NCI-H526 (cell line): ENCODE data around the gene RTL10.
"Not testable (repeated sequence)": the region's sequence is repeated elsewhere in the genome, so short reads cannot be mapped to it uniquely, and the experiment has no call there.

ENCODE experiments used
- DNase-seq, 2 experiments: peaks; one replicate each; lab custom pipeline; 2025; lab: John Stamatoyannopoulos, UW

The RTL10 gene

DNA sequence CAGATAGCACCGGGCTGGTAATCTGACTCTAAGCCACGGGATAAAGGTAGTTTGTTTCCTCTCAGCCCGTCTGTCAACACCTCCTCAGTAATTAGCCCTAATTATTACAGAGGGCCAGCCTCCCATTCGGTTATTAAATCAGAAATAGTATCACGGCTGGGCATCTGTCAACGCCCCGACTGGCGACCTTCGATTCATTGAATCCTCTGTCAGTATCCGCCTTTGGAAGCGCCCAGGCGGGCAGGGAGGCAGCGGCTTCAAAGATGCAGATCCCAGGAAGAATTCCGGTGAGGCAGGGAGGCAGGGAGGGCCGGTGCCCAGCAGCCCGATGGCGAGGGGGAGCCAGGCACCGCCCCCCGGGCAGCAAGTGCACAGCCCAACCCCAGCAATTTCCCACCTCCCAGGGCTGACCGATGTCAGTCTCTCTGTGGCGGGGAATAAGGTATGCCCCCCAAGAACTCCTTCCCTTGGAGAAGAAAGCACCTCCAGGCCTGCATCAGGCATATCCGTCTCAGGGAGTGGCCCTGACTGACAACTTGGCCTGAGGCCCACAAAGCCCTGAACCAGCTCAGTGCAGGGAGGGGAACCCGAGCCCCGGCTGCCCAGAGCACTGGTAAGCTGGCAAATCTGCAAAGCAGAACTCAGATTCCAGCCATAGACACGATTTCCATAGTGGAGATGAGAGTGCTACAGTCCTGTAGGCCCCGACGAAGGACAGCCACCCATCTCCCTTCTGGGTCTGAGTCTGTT lies 11.4 kb downstream of the RTL10 start:
- DNase-seq, result no peak

DNA sequence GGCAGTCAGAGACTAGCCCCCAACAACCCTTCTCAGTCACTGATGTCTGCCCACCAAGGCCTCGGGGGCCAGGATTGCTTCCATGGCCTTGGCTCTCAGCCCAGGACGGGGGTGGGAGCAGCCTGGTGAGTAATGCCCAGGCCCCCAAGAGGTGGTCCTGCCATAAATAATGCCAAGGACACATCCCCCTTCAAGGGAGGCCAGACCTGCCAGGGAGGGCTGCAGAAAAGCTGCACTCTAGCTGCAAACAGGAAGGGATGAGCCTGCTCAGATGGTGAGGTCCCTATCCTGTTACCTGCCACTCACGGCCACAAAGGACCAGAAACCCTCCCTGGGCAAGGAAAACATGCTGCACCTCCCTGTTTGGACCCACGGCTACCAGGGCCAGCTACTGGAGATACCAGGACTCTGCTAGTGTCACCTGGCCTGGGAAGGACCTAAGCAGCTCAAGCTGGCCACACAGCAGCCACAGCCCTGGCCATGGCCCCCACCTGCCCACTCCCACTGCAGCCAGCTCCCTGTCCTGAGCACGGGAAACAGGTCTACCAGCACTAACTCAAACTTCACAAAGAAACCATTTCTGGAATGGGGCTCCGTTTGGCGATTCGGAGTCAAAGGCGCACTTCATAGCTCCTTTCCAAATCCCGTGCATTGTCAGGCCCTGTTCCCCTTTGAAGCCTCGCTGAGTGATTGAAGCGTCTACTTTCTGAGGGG lies 12.1 kb downstream of the RTL10 start:
- DNase-seq, result no peak

DNA sequence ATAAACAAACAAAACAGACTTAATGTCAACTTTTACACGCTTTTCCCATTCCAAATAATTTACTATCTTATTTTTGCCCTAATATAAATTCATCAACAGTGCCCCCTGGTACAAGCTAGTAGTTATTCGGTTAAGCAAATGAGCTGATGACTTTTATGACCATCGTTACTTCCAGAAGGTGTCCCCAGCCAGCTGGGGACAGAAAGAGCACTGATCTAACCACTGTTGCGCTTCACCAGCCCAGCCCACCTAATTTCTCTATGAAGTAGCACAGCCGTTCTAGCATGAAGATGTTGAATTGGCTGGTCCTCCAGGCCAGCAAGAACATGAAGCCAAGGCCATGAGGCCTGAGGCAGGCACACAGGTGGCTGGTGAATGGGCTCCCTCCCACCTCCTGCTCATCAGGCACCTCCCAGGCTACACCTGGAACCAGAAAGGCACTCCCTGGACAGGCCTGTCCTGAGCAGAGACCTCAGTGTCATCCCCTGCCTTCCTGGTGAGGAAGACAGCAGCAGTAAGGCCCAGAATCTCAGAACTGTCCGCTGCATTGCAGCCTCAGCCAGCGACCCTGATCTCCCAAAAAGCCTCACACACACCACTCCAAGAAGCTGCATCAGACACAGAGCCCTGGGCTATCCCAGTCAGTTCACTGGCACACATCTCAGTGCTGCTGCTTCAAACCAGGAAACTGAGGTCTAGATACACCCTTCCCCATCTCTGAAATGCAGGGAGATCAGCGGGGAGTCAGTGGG lies 12.9 kb downstream of the RTL10 start:
- peak; percentile 15 to 72 for DNase-seq

DNA sequence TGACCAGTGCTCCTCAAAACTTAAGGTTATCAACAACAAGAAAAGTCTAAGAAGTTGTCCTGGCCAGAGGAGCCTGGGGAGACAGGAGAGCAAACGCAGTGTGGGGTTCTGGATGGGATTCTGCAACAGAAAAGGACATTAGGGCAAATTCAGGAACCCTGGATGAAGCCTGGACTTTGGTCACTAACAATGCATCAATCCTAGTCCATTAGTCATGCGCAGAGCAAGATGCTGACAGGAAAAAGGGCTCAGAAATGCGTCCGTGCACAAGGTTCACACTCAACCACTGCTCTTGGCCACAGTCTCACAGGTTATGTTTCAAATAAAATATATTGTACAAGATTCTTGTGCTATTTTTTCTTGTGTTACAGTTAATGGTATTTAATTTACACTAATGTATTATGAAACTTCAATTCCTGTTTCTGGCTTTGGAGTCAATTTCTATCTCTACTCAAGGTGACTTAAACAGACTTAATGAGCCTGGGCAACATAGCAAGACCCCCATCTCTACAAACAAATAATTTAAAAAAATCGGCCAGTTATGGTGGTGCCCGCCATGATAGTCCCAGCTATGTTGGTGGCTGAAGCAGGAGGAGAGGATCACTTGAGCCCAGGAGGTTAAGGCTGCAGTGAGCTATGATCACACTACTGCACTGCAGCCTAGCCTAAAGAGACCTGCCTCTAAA lies 13.6 kb downstream of the RTL10 start:
- DNase-seq, result no peak

DNA sequence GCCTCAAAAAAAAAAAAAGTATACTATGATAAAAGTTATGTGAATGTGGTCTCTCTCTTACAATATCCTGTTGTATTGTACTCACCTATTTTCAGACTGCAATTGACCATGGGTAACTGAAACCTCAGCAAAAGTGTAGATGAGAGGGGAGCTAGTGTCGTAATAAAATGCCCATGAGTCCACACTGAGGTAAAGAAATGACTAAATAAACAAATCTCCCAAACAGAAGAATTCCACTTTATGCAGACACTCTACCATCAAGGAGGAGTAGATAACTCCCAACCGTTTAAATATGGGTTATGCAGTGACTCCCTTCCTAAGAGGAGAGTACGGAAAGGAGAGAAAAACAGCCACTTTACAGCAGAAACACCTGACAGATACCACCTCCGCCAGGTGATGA lies 14.6 kb downstream of the RTL10 start:
- DNase-seq, result no peak

DNA sequence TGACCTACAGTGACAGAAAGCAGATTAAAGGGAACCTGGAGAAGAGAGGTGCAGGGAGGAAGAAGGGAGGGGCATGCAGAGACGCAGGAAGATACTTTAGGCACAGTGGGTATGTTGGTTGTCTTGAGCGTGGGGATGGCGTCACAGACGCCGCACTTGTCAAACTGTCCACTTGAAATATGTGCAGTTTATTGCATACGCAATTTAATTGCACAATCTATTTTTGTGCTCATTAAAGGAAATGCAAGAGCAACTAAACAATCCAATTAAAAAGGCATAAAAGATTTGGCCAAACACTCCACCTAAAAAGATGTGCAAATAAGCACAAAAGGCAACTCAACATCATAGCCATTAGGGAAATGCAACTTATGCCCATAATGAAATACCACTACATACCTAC lies 16.8 kb downstream of the RTL10 start:
- DNase-seq, result no peak

DNA sequence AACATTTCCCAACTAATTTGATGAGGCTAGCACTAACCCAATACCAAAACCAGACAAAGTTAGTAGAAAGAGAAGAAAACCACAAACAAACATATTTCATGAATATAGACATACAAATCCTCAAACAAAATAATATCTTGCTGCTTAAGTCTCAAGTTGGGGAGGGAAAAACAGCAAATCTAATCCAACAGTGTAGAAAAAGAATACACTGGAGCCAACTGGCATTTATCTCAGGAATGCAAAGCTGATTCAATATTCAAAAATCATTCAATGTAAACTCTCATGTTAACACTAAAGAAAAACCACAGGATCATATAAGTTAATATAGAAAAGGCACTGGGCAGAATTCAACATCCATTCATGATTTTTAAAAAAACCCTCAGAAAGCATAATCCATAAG lies 18.2 kb downstream of the RTL10 start:
- DNase-seq, result no peak

DNA sequence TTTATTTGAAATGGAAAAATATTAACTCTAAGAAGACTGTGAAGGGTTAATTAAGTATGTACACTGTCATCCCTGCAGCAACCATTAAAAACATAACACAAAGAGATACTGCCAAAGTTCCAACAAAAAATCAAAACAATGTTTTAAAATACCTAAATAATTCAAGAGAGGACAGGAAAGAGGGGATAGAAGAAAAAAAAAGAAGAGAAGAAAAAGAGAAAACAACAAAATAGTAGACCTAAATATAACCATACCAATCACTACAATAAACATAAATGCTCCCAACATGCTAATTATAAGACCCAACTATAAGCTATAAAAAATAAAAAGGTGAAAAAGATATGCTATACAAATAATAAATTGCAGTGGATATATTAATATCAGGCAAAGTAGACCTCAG lies 20.1 kb downstream of the RTL10 start:
- DNase-seq, result no peak

DNA sequence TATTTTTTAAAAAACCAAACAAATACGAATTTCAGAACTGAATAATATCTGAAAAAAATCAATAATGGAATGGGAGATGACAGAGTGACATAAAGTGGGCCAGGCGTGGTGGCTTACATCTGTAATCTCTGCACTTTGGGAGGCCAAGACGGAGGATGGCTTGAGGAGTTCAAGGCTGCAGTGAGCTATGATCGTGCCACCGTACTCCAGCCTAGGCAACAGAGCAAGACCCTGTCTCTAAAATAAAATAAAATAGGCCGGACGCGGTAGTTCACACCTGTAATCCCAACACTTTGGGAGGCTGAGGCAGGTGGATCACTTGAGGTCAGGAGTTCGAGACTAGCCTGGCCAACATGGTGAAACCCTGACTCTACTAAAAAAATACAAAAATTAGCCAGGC lies 21.3 kb downstream of the RTL10 start:
- not testable (repeated sequence) for DNase-seq

DNA sequence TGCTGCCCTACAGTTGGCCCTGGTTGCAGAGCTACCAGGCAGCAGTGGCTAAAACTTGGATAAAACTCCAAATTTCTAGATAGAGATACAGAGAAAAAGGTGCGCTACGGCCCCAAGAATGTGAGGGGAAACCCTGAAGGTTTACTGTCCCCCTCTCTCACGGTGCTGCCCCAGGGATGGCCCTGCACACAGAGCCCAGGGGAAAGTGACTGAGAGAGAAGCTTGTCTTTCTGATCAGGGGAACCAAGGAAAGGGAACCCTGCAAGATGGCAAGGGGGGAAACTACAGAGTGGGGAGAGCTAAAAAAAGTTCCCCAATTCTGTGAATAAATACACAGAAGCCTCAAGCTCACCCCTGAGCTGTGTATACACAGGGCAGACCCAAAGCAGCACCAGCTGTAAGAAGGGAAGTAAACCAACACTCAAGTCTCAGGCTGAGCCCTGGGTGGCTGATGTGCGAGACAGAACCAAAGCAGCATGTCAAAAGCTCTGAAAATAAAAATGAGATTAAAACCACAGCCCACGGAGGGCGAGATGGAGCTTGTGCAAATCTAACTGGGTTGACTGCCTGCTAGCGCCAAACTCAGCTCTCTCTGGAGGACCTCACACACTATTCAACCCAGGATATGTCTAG lies 22.1 kb downstream of the RTL10 start:
- DNase-seq, result no peak

DNA sequence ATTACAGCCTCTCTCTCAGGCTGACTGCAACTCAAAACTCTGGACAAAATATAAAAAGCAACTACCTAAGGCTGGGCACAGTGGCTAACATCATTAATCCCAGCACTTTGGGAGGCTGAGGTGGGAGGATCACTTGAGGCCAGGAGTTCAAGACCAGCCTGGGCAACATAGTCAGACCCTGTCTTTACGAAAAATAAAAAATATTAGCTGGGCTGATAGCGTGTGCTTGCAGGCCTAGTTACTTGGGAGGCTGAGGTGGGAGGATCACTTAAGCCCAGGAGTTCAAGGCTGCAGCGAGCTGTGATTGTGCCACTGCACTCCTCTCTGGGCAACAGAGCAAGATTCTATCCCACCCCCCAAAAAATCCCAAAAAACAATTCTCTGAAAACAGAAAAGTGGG lies 22.7 kb downstream of the RTL10 start:
- DNase-seq, result not testable (repeated sequence)

DNA sequence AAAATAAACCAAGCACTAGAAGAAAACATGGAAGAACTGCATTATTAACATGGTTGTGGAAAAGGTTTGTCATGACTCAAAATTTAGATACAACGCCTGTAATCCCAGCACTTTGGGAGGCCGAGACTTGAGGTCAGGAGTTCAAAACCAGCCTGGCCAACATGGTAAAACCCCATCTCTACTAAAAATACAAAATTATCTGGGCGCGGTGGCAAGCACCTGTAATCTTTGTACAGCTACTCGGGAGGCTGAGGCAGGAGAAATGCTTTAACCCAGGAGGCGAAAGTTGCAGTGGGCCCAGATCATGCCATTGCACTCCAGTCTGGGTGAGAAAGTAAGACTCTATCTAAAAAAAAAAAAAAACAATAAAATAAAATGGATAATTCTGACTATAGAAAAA lies 23.7 kb downstream of the RTL10 start:
- DNase-seq, result no peak

DNA sequence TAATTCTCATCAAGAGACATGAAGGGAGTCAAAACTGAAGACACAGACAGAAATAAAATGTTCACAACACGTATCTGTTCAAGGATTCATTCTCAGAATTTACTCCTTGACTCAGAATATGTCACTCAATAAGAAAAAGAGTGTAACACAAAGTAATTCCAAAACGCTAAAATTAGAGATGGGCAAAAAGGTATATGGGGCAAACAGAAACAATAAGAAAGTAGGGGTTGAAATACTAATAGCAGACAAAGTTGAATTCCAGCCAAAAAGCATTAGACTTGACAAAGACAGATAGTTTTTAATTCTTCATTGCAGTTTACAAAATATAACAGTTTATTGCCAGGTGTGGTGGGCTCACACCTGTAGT lies 26.7 kb downstream of the RTL10 start:
- DNase-seq, result no peak

DNA sequence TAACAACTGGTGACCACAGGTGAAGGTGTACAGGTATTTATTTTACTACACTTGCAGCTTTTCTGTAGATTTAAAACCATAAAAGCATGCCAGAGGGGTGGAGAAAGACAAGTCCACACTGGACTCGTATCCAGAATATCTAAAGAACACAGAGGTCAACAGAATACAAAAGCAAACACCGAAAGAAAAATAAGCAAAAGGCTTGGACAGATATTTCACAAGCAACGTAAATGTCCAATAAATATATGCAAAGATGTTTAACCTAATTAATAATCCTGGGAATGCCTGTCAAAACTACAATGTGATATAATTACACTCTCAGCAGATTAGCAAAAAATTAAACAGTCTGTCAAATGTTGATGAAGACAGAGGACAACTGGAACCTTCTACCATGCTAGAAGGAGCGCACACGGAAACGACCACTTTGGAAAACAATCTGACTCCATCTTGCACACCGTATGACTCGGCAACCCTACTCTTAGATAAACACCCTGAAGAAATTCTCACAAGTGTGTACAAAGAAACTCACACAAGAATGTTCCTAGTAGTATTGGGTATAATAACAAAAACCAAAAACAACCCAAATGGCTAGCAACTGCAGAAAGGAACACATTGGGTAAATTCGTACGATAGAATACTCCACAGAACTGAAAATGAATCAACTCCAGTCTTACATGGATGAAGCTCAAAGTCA lies 27.2 kb downstream of the RTL10 start:
- DNase-seq, result no peak

DNA sequence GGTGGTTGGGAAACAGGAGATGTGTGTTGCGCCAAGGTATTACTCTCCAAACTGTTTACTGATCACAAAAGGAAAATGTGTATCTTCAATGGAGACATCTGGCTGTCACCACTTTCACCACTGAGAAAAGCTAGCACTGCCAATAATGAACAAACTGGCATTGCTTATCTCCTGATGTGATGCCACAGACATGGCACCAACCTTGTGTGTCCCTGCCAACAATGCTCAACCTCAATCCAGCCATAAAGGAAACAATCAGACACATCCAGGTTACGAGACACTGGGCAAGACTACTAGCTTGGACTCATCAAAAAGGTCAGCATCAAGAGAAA lies 28.1 kb downstream of the RTL10 start:
- no peak for DNase-seq

DNA sequence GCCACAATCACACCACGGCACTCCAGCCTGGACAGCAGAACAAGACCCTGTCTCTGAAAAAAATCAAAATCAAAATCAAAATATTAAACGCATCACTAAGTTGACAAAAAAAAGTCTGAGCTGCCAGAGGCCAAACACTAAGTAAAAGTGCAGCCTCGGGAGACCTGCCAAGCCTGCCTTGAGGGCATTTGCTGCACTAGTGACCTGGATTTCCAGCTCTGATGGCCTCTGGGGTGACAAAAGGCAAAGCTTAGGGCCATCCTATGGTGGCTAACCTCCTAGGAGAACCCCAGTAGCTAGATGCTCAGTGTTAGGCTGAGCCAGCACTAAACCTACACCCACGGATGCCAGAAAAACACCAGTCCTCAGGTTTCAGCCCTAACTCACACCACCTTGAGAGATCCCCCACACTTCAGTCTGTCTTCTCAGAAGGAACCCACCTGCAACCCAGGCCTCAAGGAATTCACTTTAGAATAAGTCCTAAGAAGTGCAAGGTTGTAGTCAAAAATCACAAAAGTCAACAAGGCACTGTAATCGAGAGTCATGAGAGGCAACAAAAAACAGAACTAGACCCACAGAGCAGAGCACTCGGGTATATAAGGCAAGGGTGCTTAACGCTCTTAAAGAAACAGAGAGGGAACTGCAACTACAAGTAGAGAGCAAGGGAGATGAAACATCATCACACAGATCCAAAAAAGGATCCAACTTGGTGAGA lies 28.6 kb downstream of the RTL10 start:
- no peak for DNase-seq

DNA sequence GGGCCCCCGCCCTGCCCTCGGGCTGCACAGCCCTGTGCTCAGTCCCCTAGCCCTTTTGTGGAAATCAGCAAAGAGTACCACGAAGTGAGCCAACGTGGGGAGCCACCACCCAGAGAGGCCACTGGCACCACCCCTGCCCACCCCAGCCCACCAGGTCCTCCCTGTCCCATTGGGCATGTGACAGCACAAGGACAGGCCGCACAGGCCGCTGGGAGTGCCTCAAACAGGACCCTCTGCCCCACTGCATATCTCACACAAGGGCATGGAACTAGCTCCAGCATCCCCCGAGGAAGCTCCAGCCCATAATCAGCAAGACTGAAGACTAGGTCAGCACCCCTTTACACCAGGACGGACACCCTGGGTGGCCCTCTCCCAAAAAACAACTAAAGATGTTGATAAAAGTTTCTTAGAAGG lies 29.7 kb downstream of the RTL10 start:
- DNase-seq, result no peak

DNA sequence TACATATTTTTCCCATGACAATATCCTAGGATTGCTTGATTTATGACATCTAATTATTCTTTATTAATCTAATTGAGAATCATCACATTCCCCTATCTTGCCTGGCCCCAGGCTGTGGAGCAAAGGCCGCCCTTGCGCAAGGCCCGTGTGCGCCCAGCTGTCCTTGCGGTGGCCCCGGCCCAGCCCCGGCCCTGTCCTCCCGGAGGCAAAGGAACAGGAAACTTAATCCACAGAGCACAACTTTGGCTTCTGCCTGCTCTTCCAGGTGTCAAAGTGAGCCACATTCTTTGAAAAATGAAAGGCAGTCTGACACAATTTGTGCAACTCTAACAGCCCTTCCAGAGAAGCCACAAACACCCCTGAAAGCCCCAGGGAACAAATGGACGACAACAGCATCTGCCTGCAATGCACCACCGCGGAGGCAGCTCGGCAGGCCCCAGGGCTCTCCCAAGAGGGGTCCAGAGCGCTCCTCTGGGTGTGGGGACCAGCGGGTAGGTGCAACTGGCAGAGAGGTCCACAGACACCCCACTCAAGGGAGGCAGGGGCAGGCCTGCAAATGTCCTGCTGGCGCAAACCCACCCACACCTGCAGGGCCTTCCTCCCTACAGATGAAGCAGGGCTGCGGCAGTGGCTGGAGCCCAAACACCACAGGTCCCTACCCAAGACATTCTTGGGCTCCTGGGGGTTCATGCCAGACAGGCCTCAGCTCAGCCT lies 30.3 kb downstream of the RTL10 start:
- no peak for DNase-seq

DNA sequence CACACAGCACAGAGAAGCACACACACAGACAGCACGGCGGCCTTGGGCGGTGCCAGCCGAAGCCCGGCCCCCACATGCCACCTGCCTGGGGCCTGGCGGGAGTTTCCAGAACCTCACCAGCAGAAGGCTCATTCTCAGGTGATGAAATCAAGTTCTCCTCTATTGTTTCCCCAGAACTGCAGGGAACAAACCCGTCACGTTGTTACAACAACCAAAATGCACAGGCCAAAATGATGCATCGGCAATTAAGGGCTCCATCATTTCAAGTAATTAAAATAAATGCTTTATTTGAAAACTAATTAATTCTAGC lies 30.8 kb downstream of the RTL10 start:
- DNase-seq, result no peak

DNA sequence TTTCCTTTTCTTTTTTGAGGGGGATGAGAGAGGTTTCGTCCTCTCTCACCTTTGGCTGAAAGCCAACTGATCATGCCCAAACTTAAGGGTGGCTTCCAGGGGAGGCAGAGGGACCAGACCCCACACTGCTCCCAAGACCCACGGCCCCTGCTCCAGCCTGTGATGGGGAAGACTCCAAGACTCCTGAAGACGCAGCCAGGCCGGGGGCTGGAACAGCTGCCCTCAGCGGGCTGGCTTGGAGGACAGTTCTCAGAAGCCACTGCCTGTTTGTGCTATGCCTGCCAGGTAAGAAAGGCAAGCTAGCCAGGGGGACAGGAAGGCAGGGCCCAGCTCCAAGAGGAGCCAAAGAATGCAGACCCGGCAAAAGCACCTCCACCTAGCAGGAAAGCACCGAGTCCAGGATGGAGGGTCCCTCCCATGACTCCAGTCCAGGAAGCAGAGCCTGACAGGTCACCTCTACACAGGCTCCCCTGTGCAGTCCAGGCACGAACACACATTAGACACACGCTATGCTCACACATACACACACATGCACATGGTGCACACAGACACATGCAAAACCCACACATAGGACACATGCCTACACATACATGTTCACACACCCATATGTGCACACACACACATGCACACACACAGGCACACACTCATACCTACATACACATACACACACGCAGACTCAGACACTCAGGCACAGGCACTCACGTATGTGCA lies 31.3 kb downstream of the RTL10 start:
- no peak for DNase-seq
